ENCODE results near the gene WFDC9.

WFDC9 gene

DNA sequence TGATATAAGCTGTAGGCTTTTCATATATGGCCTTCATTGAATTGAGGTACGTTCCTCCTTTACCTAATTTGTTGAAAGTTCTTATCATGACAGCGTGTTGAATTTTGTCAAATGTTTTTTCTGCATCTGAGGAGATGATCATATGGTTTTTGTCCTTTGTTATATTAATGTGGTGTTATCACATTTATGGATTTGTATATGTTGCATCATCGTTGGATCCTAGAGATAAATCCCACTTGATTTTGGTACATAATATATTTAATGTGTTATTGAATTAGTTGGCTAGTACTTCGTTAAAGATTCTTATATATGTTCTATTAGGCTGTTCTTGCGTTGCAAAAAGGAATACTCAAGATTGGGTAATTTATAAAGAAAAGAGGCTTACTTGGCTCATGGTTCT is 8.6 kb upstream of the WFDC9 start:
- no peaks in the 10 kb centered on the region for H3K27me3 ChIP-seq (ENCODE audit: insufficient read depth, low read depth)
- no peaks in the 10 kb centered on the region for H4K20me1 ChIP-seq (ENCODE audit: insufficient read depth)
- no peak overlapping the region for H3K27ac ChIP-seq
- H3K4me1 ChIP-seq (ENCODE audit: low read depth, poor library complexity, severe bottlenecking), result no peaks in the 10 kb centered on the region
- no peak overlapping the region for H3K9ac ChIP-seq
- H3K36me3 ChIP-seq (ENCODE audit: insufficient read depth), result no peaks in the 10 kb centered on the region
- no peak overlapping the region for H3K4me3 ChIP-seq (IDR thresholded peaks at IDR 0.05; ENCODE audit: insufficient read depth, low read depth, low read length)
- H3K79me2 ChIP-seq (ENCODE audit: insufficient read depth, low read depth), result no peaks in the 10 kb centered on the region
- H3K4me2 ChIP-seq, result no peak overlapping the region
- TF ChIP-seq, protein P1, sequence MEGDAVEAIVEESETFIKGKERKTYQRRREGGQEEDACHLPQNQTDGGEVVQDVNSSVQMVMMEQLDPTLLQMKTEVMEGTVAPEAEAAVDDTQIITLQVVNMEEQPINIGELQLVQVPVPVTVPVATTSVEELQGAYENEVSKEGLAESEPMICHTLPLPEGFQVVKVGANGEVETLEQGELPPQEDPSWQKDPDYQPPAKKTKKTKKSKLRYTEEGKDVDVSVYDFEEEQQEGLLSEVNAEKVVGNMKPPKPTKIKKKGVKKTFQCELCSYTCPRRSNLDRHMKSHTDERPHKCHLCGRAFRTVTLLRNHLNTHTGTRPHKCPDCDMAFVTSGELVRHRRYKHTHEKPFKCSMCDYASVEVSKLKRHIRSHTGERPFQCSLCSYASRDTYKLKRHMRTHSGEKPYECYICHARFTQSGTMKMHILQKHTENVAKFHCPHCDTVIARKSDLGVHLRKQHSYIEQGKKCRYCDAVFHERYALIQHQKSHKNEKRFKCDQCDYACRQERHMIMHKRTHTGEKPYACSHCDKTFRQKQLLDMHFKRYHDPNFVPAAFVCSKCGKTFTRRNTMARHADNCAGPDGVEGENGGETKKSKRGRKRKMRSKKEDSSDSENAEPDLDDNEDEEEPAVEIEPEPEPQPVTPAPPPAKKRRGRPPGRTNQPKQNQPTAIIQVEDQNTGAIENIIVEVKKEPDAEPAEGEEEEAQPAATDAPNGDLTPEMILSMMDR (conservative IDR thresholded peaks at IDR 0.05; ENCODE audit: low read depth, low read length), result no peak
- no peak overlapping the region for H2AFZ ChIP-seq (ENCODE audit: low read depth)

DNA sequence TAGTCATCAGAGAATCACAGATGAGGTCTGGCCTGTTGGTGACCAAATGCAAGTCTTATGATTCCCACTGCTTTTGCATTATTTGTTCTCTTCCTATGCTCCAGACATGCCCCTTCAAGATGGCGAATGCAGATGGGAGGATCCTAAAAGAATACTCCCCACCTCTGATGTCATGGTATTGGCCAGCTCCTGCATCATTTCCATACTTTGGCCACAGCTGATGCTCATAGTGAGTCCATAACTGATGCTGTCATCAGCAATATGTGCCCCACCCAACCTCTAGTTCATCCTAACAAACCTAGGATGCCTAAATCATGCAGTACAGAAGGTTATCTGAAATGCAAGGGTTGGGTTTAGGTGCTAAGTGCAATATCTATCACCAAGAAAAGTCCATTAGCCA is 5.4 kb upstream of the WFDC9 start:
- Histone ChIP-seq H3K4me3 (IDR thresholded peaks at IDR 0.05; ENCODE audit: insufficient read depth, low read depth, low read length) (no peak overlapping the region), H3K27me3 (ENCODE audit: insufficient read depth, low read depth) (no peaks in the 10 kb centered on the region), H3K9ac (no peak overlapping the region), H3K27ac (no peak overlapping the region), H3K4me1 (ENCODE audit: low read depth, poor library complexity, severe bottlenecking) (no peaks in the 10 kb centered on the region), H2AFZ (ENCODE audit: low read depth) (no peak overlapping the region), H3K4me2 (no peak overlapping the region), H3K36me3 (ENCODE audit: insufficient read depth) (no peaks in the 10 kb centered on the region), H3K79me2 (ENCODE audit: insufficient read depth, low read depth) (no peaks in the 10 kb centered on the region), H4K20me1 (ENCODE audit: insufficient read depth) (no peaks in the 10 kb centered on the region)
- TF ChIP-seq, protein P1 (conservative IDR thresholded peaks at IDR 0.05; ENCODE audit: low read depth, low read length), result no peak

DNA sequence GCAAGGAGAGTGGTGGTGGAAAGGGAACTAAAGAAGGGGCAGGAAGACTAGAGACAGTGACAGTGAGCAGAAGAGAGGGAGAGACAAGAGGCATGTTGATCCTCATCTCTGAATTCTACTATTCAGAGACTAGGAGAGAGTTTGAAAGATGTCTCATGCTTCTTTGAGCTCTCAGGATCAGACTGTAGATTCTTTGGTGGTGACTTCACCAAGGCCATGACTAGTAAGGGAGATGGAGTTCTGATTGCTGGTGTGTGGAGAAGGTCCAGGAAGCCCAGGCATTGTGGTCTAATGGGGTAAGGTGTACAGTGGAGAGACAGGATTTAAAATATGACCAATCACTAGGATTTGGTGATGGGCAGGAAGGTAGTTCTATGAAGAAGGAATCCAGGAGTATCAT is 713 bp downstream of the WFDC9 start:
- H2AFZ ChIP-seq (ENCODE audit: low read depth), result no peak overlapping the region
- H3K4me1 ChIP-seq (ENCODE audit: low read depth, poor library complexity, severe bottlenecking), result no peaks in the 10 kb centered on the region
- H3K4me3 ChIP-seq (IDR thresholded peaks at IDR 0.05; ENCODE audit: insufficient read depth, low read depth, low read length), result no peak overlapping the region
- no peaks in the 10 kb centered on the region for H3K79me2 ChIP-seq (ENCODE audit: insufficient read depth, low read depth)
- no peaks in the 10 kb centered on the region for H3K27me3 ChIP-seq (ENCODE audit: insufficient read depth, low read depth)
- H3K9ac ChIP-seq, result no peak overlapping the region
- no peak overlapping the region for H3K27ac ChIP-seq
- no peaks in the 10 kb centered on the region for H4K20me1 ChIP-seq (ENCODE audit: insufficient read depth)
- no peak overlapping the region for H3K4me2 ChIP-seq
- no peaks in the 10 kb centered on the region for H3K36me3 ChIP-seq (ENCODE audit: insufficient read depth)
- TF ChIP-seq, protein P1 (conservative IDR thresholded peaks at IDR 0.05; ENCODE audit: low read depth, low read length), result no peak

DNA sequence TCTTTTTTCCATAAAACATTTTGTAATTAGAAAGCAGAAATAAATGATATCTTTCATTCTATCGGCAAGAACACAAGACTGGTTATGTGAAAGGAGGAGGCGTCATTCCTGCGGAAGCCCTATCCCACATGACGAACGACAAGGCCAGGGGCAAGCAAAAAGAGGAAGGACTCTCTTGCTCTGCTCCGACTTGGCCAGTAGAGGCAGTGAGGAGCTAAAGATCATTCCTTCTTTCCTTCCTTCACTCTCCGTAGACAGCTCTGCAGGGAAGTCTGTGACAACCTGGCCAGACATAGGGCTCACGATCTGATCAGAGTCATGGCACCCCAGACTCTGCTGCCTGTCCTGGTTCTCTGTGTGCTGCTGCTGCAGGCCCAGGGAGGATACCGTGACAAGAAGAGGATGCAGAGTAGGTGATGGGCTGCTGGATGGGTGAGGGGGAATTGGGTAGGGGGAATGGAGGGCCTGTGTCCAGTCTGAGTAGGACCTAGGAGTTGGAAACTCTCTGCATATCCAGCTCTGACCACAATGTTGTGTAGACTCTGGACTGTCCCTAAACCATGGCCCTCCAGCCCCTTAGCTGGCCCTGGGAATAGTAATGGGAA is 1.5 kb downstream of the WFDC9 start, which contains the start of gene WFDC10A:
TSS of gene WFDC10A (plus strand) at position 244 of the 605 bp plus-strand sequence. CDS start at position 319, 75 bp downstream.
- H3K27me3 ChIP-seq (ENCODE audit: insufficient read depth, low read depth), result no peaks in the 10 kb centered on the region
- H4K20me1 ChIP-seq (ENCODE audit: insufficient read depth), result no peaks in the 10 kb centered on the region
- H3K79me2 ChIP-seq (ENCODE audit: insufficient read depth, low read depth), result no peaks in the 10 kb centered on the region
- no peak within 1 kb of the TSS for H3K9ac ChIP-seq
- H3K4me2 ChIP-seq, result no peak within 1 kb of the TSS
- no peaks in the 10 kb centered on the region for H3K4me1 ChIP-seq (ENCODE audit: low read depth, poor library complexity, severe bottlenecking)
- H3K36me3 ChIP-seq (ENCODE audit: insufficient read depth), result no peaks in the 10 kb centered on the region
- H2AFZ ChIP-seq (ENCODE audit: low read depth), result peak within 1 kb of the TSS; percentile 27; the same call in 1 of the 2 replicates
- TF ChIP-seq, protein P1 (conservative IDR thresholded peaks at IDR 0.05; ENCODE audit: low read depth, low read length), result peak; percentile 82
- no peak within 1 kb of the TSS for H3K27ac ChIP-seq
- H3K4me3 ChIP-seq (IDR thresholded peaks at IDR 0.05; ENCODE audit: insufficient read depth, low read depth, low read length), result no peak within 1 kb of the TSS
